GM12801 (cell line): ENCODE results near the gene FAT2.

Experiments used
- TF ChIP-seq, protein P1 (sequence below): IDR thresholded peaks from one replicate; pipeline ENCODE4 v1.5.1; 2011; ENCODE audit warnings: control low read depth; ENCODE audit not compliant: insufficient read length; ENCODE audit errors: extremely low read depth

FAT2 gene, protein sequence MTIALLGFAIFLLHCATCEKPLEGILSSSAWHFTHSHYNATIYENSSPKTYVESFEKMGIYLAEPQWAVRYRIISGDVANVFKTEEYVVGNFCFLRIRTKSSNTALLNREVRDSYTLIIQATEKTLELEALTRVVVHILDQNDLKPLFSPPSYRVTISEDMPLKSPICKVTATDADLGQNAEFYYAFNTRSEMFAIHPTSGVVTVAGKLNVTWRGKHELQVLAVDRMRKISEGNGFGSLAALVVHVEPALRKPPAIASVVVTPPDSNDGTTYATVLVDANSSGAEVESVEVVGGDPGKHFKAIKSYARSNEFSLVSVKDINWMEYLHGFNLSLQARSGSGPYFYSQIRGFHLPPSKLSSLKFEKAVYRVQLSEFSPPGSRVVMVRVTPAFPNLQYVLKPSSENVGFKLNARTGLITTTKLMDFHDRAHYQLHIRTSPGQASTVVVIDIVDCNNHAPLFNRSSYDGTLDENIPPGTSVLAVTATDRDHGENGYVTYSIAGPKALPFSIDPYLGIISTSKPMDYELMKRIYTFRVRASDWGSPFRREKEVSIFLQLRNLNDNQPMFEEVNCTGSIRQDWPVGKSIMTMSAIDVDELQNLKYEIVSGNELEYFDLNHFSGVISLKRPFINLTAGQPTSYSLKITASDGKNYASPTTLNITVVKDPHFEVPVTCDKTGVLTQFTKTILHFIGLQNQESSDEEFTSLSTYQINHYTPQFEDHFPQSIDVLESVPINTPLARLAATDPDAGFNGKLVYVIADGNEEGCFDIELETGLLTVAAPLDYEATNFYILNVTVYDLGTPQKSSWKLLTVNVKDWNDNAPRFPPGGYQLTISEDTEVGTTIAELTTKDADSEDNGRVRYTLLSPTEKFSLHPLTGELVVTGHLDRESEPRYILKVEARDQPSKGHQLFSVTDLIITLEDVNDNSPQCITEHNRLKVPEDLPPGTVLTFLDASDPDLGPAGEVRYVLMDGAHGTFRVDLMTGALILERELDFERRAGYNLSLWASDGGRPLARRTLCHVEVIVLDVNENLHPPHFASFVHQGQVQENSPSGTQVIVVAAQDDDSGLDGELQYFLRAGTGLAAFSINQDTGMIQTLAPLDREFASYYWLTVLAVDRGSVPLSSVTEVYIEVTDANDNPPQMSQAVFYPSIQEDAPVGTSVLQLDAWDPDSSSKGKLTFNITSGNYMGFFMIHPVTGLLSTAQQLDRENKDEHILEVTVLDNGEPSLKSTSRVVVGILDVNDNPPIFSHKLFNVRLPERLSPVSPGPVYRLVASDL (N-terminal part only)

DNA sequence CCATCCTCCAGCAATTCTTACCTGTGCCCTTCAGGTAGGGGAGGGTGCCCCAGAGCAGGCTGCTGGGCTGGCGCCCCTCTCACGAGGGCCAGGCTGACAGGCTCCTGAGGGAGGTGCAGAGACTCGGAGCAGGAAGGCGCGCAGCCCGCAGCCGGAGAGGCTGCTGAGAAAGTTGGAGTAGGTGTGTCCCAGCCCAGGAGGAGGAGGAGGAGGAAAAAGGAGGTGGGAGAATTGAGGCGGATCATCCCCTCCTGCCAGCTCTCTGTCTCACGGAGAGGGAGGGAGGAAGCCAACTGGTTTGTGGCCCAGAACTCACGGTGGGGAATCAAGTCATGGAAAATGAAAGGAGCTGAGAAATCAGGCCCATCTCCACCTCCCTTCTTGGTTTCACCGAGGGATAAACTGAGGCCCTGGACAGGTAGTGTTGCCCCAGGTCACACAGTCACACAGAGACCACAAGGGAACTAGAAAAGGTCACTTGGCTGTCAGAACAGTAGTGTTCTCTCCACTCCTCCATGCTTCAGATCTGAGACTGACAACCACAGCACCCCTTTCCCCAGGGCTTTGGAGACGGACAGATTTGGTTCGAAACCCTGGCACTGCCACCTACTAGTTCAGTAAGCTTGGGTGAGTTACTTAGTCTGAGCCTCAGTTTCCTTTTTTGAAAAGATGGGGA lies at the start of gene FAT2:
Gene FAT2 (minus strand): TSS at position 188 of the 676 bp plus-strand sequence. CDS start 22,400 bp downstream, outside the sequence.
- TF ChIP-seq, protein P1, sequence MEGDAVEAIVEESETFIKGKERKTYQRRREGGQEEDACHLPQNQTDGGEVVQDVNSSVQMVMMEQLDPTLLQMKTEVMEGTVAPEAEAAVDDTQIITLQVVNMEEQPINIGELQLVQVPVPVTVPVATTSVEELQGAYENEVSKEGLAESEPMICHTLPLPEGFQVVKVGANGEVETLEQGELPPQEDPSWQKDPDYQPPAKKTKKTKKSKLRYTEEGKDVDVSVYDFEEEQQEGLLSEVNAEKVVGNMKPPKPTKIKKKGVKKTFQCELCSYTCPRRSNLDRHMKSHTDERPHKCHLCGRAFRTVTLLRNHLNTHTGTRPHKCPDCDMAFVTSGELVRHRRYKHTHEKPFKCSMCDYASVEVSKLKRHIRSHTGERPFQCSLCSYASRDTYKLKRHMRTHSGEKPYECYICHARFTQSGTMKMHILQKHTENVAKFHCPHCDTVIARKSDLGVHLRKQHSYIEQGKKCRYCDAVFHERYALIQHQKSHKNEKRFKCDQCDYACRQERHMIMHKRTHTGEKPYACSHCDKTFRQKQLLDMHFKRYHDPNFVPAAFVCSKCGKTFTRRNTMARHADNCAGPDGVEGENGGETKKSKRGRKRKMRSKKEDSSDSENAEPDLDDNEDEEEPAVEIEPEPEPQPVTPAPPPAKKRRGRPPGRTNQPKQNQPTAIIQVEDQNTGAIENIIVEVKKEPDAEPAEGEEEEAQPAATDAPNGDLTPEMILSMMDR = no peak

DNA sequence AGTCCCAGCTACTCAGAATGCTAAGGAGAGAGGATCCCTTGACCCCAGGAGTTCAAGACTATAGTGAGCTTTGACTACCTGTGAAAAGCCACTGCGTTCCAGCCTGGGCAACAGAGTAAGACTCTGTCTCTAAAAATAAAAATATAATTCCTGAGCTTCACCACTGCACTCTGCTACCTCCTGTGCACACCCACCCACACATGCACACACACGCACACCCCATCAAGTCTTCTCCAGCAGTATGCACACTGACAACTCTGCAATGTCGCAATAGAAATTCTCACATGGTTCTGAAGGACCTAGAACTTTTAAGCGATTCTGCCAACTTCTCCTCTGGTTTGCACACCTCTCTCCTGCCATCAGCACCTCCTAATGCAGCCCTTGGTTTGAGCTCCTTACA lies 47.5 kb upstream of the FAT2 start:
- TF ChIP-seq, protein P1 = no peak

DNA sequence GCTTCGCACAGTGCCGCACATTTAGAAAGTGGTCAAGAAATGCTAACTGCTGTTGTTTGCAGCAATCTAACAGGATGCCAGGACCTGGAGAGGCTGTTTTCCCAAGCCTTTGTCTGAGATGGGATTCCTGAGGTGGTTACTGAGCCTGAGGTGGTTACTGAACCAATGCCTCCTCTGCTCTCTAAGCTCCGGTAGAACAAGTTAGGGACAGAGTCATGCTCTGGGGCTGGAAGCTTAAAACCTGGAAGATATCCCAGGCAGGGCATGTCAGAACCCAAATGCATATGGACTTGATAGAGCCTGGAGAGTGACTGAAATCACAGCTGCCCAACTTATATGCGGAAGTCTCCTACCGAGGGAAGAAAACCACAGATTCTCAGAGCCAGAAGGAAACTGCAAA lies 46.5 kb upstream of the FAT2 start:
- TF ChIP-seq, protein P1 = no peak

DNA sequence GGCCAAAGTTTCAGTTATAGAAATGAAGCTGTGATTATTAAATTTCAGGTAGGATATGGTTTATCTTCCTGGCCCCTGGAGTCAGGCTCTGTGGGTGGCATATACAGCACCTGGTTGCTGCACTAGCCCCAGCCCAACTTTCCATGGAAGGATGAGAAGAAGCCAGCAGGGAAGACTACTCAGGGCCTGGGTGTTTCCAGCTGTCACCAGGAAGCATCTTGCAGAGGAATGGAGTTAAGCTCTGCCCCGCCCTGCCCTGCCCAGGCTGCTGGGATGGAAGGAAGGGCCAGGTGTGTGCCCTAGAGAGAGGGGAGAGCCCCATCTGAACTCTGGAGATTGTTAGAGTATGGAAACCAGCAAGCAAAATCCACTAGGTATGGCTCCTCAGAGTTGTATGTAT lies 42.8 kb upstream of the FAT2 start:
- TF ChIP-seq, protein P1 = no peak

DNA sequence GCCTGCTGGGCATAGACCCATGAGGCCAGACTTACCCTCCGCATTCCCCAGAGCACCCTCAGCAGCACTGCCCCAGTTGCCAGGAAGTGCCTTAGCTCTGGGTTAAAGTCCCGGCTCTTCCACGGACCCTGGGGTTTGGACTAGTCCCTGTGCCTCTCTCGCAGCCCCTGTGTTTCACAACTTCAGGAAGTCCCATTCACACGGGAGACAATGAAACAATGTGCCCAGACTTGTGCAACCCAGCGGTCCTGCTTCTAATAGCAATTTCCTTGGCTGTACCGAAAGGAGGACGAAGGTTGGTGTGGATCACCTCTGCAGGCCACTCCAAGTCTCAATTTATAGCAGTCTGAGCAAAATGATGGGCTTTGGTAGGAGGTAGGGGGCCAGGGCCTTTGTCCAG lies 41.8 kb upstream of the FAT2 start:
- TF ChIP-seq, protein P1 = no peak

DNA sequence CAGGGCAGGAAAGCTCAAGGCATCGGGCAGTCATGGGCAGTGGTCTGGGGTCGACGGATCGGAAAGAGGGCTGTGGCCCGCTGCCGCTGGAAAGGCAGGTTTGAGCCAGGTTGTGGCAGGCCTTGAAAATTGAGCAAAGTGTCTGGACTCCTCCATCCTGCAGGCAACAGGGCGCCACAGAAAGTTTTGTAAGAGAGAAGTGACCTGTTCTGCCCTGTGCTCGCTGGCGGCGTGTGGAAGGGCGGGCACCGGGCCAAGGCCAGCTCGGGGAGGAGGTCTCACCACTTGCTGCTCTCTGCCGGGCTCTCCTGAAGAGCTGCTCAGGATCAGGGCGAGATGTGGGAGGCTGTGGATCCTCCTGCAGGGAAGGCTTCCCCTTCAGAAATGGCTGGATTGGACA lies 41.4 kb upstream of the FAT2 start:
- TF ChIP-seq, protein P1 = no peak
